SK-N-SH (cell line): ENCODE results near the gene BOLA3. TPM values are rescaled to one million over a fixed set of nuclear protein-coding genes. Genes with fewer than 3 reads are reported as not detected.
A peak's percentile ranks its signal among the peaks of the same experiment; 100 is the strongest.

Experiments
- CTCF ChIA-PET: fragments of 300-600, 350-600 bp; formaldehyde crosslinking; extraction: SDS; loops from one replicate; lab custom pipeline; 2021; lab: Yijun Ruan, JAX
- POLR2A ChIA-PET: fragments of 350-600 bp; sonication (Branson Sonifier 250); formaldehyde crosslinking; extraction: SDS; loops from one replicate; lab custom pipeline; 2020; ENCODE audit warnings: antibody characterized with exemption, inconsistent platforms; lab: Yijun Ruan, JAX
- DNase-seq: peaks from one replicate; pipeline ENCODE4 v3.0.0; 2012
- H2AFZ ChIP-seq: fragments of 200-600 bp; sonication (generic); 2 replicates; pipeline ENCODE4 v1.8.1; 2016; ENCODE audit warnings: antibody characterized with exemption, mild to moderate bottlenecking, low read depth
- H3F3A ChIP-seq: fragments of 200-600 bp; sonication (generic); replicated peaks from 2 replicates; pipeline ENCODE3; 2016; ENCODE audit warnings: antibody characterized with exemption, mild to moderate bottlenecking; ENCODE audit not compliant: insufficient read depth
- H3K27ac ChIP-seq, 2 experiments: fragments of 200-500 bp in 1 of 2; fragments of 200-600 bp in 1 of 2; sonication (Bioruptor generic) in 1 of 2; sonication (generic), shearing (Covaris generic) in 1 of 2; 2 replicates each; pipeline versions ENCODE4 v1.5.1 to v1.6.1; 2014 to 2016; ENCODE audit warnings: low read depth in 2 of 2, inconsistent platforms in 1 of 2, low read length in 1 of 2, mild to moderate bottlenecking in 1 of 2, mixed read lengths in 1 of 2
- H3K27me3 ChIP-seq: fragments of 200-600 bp; sonication (generic), shearing (Covaris generic); 2 replicates; pipeline ENCODE4 v1.6.1; 2016; ENCODE audit warnings: mixed run types; ENCODE audit not compliant: insufficient read depth
- H3K36me3 ChIP-seq, 2 experiments: fragments of 200-500 bp in 1 of 2; fragments of 200-600 bp in 1 of 2; sonication (Bioruptor generic) in 1 of 2; sonication (generic) in 1 of 2; replicated peaks in 1 of 2; 2 replicates each; pipeline versions ENCODE3 to v1.5.1; 2014 to 2016; ENCODE audit warnings: low read length in 1 of 2, mild to moderate bottlenecking in 1 of 2; ENCODE audit not compliant: insufficient read depth in 2 of 2, control insufficient read depth in 1 of 2
- H3K4me1 ChIP-seq, 2 experiments: fragments of 200-500 bp in 1 of 2; fragments of 200-600 bp in 1 of 2; sonication (Bioruptor generic) in 1 of 2; sonication (generic), shearing (Covaris generic) in 1 of 2; 2 replicates each; pipeline versions ENCODE4 v1.5.1 to v1.6.1; 2014 to 2016; ENCODE audit warnings: low read depth in 1 of 2, low read length in 1 of 2, mixed run types in 1 of 2; ENCODE audit not compliant: insufficient read depth in 2 of 2, control insufficient read depth in 1 of 2
- H3K4me2 ChIP-seq: fragments of 200-600 bp; sonication (generic), shearing (Covaris generic); 2 replicates; pipeline ENCODE4 v1.6.1; 2017; ENCODE audit warnings: mixed run types
- H3K4me3 ChIP-seq, 2 experiments: fragments of 200-500 bp in 1 of 2; fragments of 200-600 bp in 1 of 2; sonication (Bioruptor generic) in 1 of 2; sonication (generic), shearing (Covaris generic) in 1 of 2; 2 replicates each; pipeline versions ENCODE4 v1.5.1 to v1.8.1; 2014 to 2016; ENCODE audit warnings: low read depth in 2 of 2, inconsistent platforms in 1 of 2, low read length in 1 of 2, mild to moderate bottlenecking in 1 of 2, mixed read lengths in 1 of 2, moderate library complexity in 1 of 2
- H3K79me2 ChIP-seq: fragments of 200-600 bp; sonication (generic); 2 replicates; pipeline ENCODE4 v1.8.1; 2017; ENCODE audit warnings: mild to moderate bottlenecking; ENCODE audit not compliant: insufficient read depth
- H3K9ac ChIP-seq: fragments of 200-600 bp; sonication (generic); 2 replicates; pipeline ENCODE4 v1.6.1; 2017; ENCODE audit warnings: mixed run types
- H3K9me2 ChIP-seq: fragments of 200-600 bp; sonication (generic); 2 replicates; pipeline ENCODE4 v1.6.1; 2017; ENCODE audit warnings: mixed run types
- H3K9me3 ChIP-seq: fragments of 200-600 bp; sonication (generic); 2 replicates; pipeline ENCODE4 v1.6.1; 2017; ENCODE audit warnings: mixed run types, mild to moderate bottlenecking, moderate library complexity
- H4K20me1 ChIP-seq: fragments of 200-600 bp; sonication (generic); 2 replicates; pipeline ENCODE4 v1.6.1; 2017; ENCODE audit warnings: mild to moderate bottlenecking, mixed run types; ENCODE audit not compliant: insufficient read depth
- EZH2phosphoT487 ChIP-seq: fragments of 200-600 bp; sonication (generic); IDR thresholded peaks from 2 replicates; pipeline ENCODE4 v1.6.1; 2017; ENCODE audit warnings: low read depth, mixed run types, mild to moderate bottlenecking, antibody characterized with exemption, moderate library complexity, borderline replicate concordance
- FOXM1 ChIP-seq: IDR thresholded peaks from 2 replicates; pipeline ENCODE4 v1.4.0; 2012; ENCODE audit warnings: low read depth, mild to moderate bottlenecking
- GATA2 ChIP-seq: sonication (generic); formaldehyde crosslinking; IDR thresholded peaks from 2 replicates; pipeline ENCODE4 v1.5.0; 2020; ENCODE audit warnings: mild to moderate bottlenecking, missing genetic modification reagents
- JUND ChIP-seq: IDR thresholded peaks from 2 replicates; pipeline ENCODE4 v1.4.0; 2012
- MEF2A ChIP-seq: IDR thresholded peaks from 2 replicates; pipeline ENCODE4 v1.4.0; 2012; ENCODE audit warnings: low read depth, borderline replicate concordance
- PBX3 ChIP-seq: IDR thresholded peaks from 2 replicates; pipeline ENCODE4; 2012
- RAD21 ChIP-seq: IDR thresholded peaks from 2 replicates; pipeline ENCODE4 v1.6.1; 2012; ENCODE audit warnings: mild to moderate bottlenecking, low read length
- SMC3 ChIP-seq: IDR thresholded peaks from 2 replicates; pipeline ENCODE4 v1.6.1; 2012; ENCODE audit warnings: low read depth, low read length, improper control_type of control experiment
- TAF1 ChIP-seq: IDR thresholded peaks from 2 replicates; pipeline ENCODE4 v1.6.1; 2012; ENCODE audit warnings: low read depth, mild to moderate bottlenecking, low read length, moderate library complexity, borderline replicate concordance
- TEAD4 ChIP-seq: IDR thresholded peaks from 2 replicates; pipeline ENCODE4 v1.4.0; 2012; ENCODE audit warnings: mild to moderate bottlenecking, borderline replicate concordance; ENCODE audit not compliant: insufficient read depth
- USF1 ChIP-seq: IDR thresholded peaks from 2 replicates; pipeline ENCODE4 v1.4.0; 2012; ENCODE audit warnings: low read depth, borderline replicate concordance
- WGBS: methylation state at CpG from one replicate; pipeline ENCODE4 v1.1.6; 2017; ENCODE audit warnings: low lambda C conversion rate; 5-methylcytosine and 5-hydroxymethylcytosine counted together
- polyA plus RNA-seq, 3 experiments: library from polyadenylated mRNA; depleted of rRNA; stranded (reverse); fragments of >200 nt; gene quantifications; 2 replicates each; pipeline ENCODE4 v1.2.3, GENCODE V29; 2012
- TF ChIP-seq, protein P1 (sequence below): IDR thresholded peaks from 2 replicates; pipeline ENCODE4 v1.6.1; 2012; ENCODE audit warnings: mild to moderate bottlenecking, low read depth, low read length, moderate library complexity
- TF ChIP-seq, protein P2 (sequence below): IDR thresholded peaks from 2 replicates; pipeline ENCODE4 v1.4.0; 2012; ENCODE audit warnings: low read depth, borderline replicate concordance

The BOLA3 gene
- polyA plus RNA-seq, 1 of the 3 experiments (the other 2 are of a cell fraction), result 90.1 TPM

GRCh38 chr2:74148457-74149246 lies 940 bp upstream of the BOLA3 start:
- Histone ChIP-seq H3F3A (peaks cover 42% of the 10 kb centered on the region), H2AFZ (peak overlapping the region; percentile 93), H4K20me1 (no peaks in the 10 kb centered on the region), H3K79me2 (peaks cover 46% of the 10 kb centered on the region), H3K9ac (peak overlapping the region; percentile 74), H3K4me1 (peaks cover 4 to 22% of the 10 kb centered on the region in 2 experiments; a peak in 3 of 4 replicates), H3K27ac (peak overlapping the region; percentile 67 to 81), H3K27me3 (no peaks in the 10 kb centered on the region), H3K9me2 (no peaks in the 10 kb centered on the region), H3K4me2 (peak overlapping the region; percentile 93), H3K9me3 (no peaks in the 10 kb centered on the region), H3K4me3 (peak overlapping the region; percentile 93 to 99), H3K36me3 (peaks cover 28 to 33% of the 10 kb centered on the region in 2 experiments)
- POLR2A ChIA-PET, result interaction anchor here (0.7 to 3.5 kb wide), 8 partner anchors 13 to 320 kb away, joined by 3 to 8 read pairs (median 4); partner anchors contain the start of genes MOB1A, MTHFD2 and STAMBP
- no peak for DNase-seq
- TF ChIP-seq USF1 (no peak), PBX3 (no peak), RAD21 (no peak), EZH2phosphoT487 (no peak), TEAD4 (no peak), JUND (no peak)
- WGBS, result 55% methylated on average over 16 of the region's 16 CpGs
- CTCF ChIA-PET, result interaction anchor here (0.6 to 8.7 kb wide), 19 partner anchors 10 to 411 kb away, joined by 3 to 155 read pairs (median 4); partner anchors contain the start of genes STAMBP and TPRKB

DNA sequence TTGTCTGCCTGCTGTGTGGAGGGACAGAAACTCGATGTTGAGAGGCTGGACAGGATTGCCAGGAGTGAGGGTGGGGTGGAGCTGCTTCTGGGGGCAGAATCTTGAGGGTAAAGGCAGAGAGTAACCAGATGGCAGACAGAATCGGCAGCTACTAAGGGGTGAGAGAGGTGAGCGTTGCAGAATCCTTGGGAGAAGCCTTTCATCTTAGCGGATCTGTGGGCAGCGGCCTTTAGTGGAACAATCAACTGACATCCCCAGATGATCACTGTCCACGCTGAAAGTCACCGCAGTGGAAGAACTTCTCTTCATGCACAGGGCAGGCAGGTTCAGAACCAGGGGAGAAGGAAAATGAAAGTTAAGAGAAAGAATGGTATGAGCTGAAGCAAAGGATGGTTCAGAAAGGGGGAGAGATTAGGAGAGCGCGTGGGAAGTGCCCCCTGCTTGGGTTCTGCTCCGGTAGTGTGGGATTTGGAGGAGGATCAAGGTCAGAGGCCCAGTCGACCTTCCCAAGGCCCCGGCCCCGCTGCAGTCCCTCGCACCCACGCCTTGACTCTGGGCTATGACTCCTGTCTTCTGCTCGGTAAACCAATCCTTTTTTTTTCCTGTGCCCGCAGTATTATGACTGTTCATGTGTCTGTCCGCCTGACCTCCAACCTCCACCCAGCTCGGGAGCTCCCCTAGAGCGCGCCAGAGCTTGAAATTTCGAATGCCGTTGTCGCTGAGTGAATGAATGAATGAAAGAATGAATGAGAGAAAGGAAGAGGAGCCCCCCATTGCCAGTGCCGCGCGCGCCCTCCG lies 584 bp downstream of the BOLA3 start:
- Histone ChIP-seq H4K20me1 (no peaks in the 10 kb centered on the region), H3F3A (peaks cover 33% of the 10 kb centered on the region), H3K27ac (peak overlapping the region; percentile 43 to 64; a peak in 2 of 4 replicates), H3K4me3 (peak overlapping the region; percentile 93 to 99), H3K9ac (peak overlapping the region; percentile 74), H3K4me1 (peaks cover 4 to 22% of the 10 kb centered on the region in 2 experiments; a peak in 3 of 4 replicates), H3K9me3 (no peaks in the 10 kb centered on the region), H3K27me3 (no peaks in the 10 kb centered on the region), H3K4me2 (peak overlapping the region; percentile 93), H3K9me2 (no peaks in the 10 kb centered on the region), H3K36me3 (peaks cover 13 to 25% of the 10 kb centered on the region in 2 experiments), H3K79me2 (peaks cover 35% of the 10 kb centered on the region), H2AFZ (peak overlapping the region; percentile 98)
- ChIA-PET CTCF (interaction anchor here (0.6 to 8.7 kb wide), 18 partner anchors 9 to 329 kb away, joined by 3 to 155 read pairs (median 4); partner anchors contain the start of gene STAMBP), POLR2A (interaction anchor here (0.8 to 3.5 kb wide), 3 partner anchors 21 to 319 kb away, joined by 3 to 8 read pairs (median 3); partner anchors contain the start of gene STAMBP)
- 3% methylated on average over 29 of the region's 29 CpGs for WGBS
- DNase-seq, result no peak
- TF ChIP-seq, protein P1, sequence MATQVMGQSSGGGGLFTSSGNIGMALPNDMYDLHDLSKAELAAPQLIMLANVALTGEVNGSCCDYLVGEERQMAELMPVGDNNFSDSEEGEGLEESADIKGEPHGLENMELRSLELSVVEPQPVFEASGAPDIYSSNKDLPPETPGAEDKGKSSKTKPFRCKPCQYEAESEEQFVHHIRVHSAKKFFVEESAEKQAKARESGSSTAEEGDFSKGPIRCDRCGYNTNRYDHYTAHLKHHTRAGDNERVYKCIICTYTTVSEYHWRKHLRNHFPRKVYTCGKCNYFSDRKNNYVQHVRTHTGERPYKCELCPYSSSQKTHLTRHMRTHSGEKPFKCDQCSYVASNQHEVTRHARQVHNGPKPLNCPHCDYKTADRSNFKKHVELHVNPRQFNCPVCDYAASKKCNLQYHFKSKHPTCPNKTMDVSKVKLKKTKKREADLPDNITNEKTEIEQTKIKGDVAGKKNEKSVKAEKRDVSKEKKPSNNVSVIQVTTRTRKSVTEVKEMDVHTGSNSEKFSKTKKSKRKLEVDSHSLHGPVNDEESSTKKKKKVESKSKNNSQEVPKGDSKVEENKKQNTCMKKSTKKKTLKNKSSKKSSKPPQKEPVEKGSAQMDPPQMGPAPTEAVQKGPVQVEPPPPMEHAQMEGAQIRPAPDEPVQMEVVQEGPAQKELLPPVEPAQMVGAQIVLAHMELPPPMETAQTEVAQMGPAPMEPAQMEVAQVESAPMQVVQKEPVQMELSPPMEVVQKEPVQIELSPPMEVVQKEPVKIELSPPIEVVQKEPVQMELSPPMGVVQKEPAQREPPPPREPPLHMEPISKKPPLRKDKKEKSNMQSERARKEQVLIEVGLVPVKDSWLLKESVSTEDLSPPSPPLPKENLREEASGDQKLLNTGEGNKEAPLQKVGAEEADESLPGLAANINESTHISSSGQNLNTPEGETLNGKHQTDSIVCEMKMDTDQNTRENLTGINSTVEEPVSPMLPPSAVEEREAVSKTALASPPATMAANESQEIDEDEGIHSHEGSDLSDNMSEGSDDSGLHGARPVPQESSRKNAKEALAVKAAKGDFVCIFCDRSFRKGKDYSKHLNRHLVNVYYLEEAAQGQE, result no peak
- TF ChIP-seq GATA2 (CRISPR knock-in tag) (no peak), PBX3 (no peak), FOXM1 (no peak), MEF2A (no peak), SMC3 (no peak), TAF1 (no peak), EZH2phosphoT487 (no peak)
- TF ChIP-seq, protein P2, sequence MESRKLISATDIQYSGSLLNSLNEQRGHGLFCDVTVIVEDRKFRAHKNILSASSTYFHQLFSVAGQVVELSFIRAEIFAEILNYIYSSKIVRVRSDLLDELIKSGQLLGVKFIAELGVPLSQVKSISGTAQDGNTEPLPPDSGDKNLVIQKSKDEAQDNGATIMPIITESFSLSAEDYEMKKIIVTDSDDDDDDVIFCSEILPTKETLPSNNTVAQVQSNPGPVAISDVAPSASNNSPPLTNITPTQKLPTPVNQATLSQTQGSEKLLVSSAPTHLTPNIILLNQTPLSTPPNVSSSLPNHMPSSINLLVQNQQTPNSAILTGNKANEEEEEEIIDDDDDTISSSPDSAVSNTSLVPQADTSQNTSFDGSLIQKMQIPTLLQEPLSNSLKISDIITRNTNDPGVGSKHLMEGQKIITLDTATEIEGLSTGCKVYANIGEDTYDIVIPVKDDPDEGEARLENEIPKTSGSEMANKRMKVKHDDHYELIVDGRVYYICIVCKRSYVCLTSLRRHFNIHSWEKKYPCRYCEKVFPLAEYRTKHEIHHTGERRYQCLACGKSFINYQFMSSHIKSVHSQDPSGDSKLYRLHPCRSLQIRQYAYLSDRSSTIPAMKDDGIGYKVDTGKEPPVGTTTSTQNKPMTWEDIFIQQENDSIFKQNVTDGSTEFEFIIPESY, result no peak
